GM19468 (cell line): Measurements from ENCODE around the gene CUTA.
"Not testable (repeated sequence)": the region's sequence is repeated elsewhere in the genome, so short reads cannot be mapped to it uniquely, and the experiment has no call there.

Source experiments
- ATAC-seq: cut with Tn5 transposase; IDR thresholded peaks from one replicate; pipeline ENCODE4 v1.9.1; 2021; ENCODE audit warnings: mild to moderate bottlenecking, moderate library complexity, moderate number of reproducible peaks; ENCODE audit not compliant: unreplicated experiment; ENCODE audit errors: extremely low read depth

The CUTA gene

GRCh38 chr6:33379184-33379583 is 38.7 kb downstream of the CUTA start:
- not testable (repeated sequence) for ATAC-seq

- no peak for ATAC-seq
Observed at GRCh38 chr6:33377171-33377570, 40.7 kb downstream of the CUTA start.

GRCh38 chr6:33375143-33375671 is 42.7 kb downstream of the CUTA start:
- no peak for ATAC-seq

- no peak for ATAC-seq
Observed at GRCh38 chr6:33373960-33374910, 43.7 kb downstream of the CUTA start.

- ATAC-seq = no peak
Observed at GRCh38 chr6:33372526-33373123, 45.3 kb downstream of the CUTA start.

GRCh38 chr6:33371901-33372300 is 46.0 kb downstream of the CUTA start:
- ATAC-seq = not testable (repeated sequence)

- ATAC-seq = not testable (repeated sequence)
Observed at GRCh38 chr6:33367715-33368025, 50.2 kb downstream of the CUTA start.

- no peak for ATAC-seq
Observed at GRCh38 chr6:33367009-33367714, 50.7 kb downstream of the CUTA start.
